ENCODE data around the gene TRAPPC2B.
"Not testable (repeated sequence)": the region's sequence is repeated elsewhere in the genome, so short reads cannot be mapped to it uniquely, and the experiment has no call there.

The TRAPPC2B gene

GRCh38 chr19:57362997-57363687 is at the start of gene TRAPPC2B, which contains the start of gene ZNF547:
Gene TRAPPC2B, plus strand, starts transcription at chr19:57363551. Its CDS starts 1,283 bp downstream, at chr19:57364834.
Gene ZNF547, plus strand, starts transcription at chr19:57363551. Its CDS starts 5,005 bp downstream, at chr19:57368556.
- DNase-seq = peak; percentile 100

DNA sequence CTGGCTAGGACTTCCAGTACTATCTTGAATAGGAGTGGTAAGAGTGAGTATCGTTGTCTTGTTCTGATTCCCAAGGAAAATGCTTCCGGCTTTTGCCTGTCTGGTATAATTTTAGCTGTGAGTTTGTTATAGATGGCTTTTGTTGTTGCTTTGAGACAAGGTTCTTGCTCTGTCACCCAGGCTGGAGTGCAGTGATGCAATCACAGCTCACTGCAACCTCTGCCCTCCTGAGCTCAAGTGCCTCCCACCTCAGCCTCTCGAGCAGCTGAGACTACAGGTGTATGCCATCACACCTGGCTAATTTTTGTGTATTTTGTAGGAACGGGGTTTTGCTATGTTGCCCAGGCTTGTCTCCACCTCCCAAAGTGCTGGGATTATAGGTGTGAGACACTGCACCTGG is 49.2 kb upstream of the TRAPPC2B start:
- DNase-seq = no peak

GRCh38 chr19:57317503-57317902 is 45.8 kb upstream of the TRAPPC2B start:
- no peak for DNase-seq

DNA sequence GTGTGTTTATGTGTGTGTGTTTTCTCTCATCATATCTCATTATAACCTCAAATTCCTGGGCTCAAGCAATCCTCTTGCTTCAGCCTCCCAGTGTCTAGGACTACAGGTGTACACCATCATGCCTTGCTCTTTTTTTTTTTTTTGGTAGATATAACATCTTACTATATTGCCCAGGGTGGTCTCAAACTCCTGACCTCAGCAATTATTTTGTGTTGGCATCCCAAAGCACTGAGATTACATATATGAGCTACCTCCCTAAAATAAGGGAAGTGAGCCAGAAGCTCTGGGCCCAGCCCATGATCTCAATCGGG is 43.5 kb upstream of the TRAPPC2B start:
- DNase-seq = no peak

DNA sequence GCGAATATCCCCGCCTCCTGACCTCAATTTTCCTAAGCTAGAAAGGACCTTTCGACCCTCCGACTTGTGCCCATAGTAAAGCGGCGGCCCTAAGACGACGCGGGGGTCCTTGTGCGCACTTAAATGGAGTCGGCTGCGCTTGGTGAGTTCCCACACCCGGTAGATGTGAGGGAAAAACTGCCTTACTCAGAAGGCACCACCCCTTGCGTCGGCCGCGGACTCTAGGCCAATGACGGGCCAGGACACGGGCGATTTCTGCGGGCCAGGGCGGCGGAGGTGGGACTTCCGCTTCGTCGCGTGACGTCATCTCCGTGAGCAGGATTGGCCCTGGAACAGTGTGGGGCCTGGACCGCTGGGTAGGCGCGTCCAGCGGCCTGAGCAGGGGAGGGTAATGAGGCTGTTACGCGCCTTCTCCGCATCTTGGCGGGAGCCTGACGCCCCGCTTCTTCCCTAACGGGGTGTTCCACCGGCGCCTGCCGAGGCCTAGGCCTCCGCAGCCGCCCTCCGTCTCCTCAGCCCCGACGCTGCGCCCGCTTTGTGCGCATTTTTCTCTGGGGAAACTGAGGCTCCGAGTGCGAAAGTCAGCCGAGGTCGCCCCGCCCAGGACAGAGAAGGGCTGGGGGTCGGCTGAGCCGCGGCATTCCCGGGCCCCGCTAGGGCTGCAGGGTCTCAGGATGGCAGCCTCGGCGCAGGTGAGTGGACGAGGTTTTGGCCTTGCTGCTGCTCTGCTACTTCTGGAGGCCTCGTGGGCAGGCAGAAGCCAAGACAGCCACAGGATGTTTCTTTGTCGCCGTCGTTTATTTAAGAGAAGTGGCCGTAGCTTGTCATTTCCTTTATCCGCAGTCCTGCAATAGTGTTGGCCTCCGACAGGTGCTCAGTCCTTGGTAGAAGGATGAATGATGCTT is 42.9 kb upstream of the TRAPPC2B start, which contains the start of gene ZNF543:
TSS of gene ZNF543 (plus strand) at position 293 of the 905 bp plus-strand sequence. CDS start at position 675, 382 bp downstream.
- DNase-seq = peak; percentile 97

DNA sequence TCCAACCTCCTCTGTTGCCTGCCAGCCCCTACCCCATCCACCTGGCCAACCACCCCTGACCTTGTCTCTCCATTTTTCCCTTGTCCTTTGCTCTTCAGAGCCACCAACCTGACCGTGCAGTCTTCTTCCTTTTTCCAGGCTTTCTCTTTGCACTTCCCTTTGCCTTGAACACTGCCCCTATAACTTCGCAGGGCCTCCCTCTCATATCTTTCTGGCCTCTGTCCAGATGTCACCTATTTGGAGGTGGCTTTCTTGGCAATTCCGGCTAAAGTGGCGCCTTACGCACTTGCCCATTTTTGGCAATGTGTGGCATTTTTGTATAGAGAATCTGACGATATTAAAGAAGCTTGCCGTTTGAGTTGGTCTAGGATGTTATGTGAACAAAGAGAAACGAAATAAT is 42.2 kb upstream of the TRAPPC2B start:
- no peak for DNase-seq

DNA sequence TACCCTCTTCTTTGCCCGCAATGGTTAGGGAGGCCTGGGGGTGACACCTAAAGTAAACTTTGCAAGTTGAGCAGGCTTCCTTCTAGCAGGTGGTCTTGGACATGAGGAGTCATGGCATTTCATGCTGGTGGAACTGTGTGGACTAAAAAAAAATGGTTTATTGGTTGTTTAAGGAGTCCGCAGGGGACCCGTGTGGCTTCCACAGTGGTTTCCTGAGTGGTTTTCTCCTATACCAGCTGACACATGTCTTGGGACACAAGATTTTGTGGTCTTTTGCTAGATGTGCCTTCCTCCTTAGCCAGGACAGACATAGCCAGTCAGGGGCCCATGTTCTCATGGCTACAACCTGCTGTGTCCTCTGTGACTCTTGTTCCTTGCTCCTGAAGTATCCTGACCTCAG is 41.6 kb upstream of the TRAPPC2B start:
- no peak for DNase-seq

GRCh38 chr19:57324992-57325391 is 38.4 kb upstream of the TRAPPC2B start:
- DNase-seq = no peak

GRCh38 chr19:57327993-57328392 is 35.4 kb upstream of the TRAPPC2B start:
- no peak for DNase-seq

- DNase-seq = no peak
These were observed 29.2 kb upstream of the TRAPPC2B start for GRCh38 chr19:57334191-57334590.

DNA sequence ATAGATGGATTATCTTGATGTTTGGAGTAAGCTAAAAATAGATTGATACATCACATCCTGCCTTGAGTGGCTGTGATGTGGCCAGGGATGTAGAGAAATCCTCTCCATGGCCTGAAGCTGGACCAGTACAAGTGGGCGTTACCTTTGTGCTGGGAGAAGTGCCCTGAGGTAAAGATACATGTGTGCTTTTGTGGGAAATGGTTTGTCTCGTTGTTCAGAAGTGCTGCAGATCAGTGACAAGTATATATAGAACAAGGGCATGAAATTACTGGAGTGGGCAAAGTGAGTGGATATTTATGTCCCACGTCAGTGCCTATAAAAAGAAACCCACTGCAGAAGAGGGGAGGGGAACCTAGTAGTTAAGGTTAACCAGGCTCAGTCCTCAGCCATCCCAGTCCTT is 24.5 kb upstream of the TRAPPC2B start:
- no peak for DNase-seq

GRCh38 chr19:57342582-57342981 is 20.8 kb upstream of the TRAPPC2B start:
- DNase-seq = no peak

DNA sequence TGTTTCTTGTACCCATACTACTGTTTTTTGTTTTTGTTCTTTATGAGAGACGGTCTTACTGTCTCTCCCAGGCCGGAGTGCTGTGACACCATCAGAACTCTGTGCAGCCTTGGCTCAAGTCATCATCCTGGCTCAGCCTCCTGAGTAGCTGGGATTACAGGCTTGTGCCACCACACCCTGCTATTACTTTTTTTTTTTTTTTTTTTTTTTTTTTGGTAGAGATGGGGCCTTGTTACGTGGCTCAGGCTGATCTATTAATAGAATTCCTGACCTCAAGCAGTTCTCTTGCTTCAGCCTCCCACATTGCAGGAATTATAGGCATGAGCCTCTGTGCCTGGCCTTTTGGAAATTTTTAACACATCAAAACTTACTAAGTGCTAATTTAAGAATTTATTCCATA is 15.2 kb upstream of the TRAPPC2B start:
- no peak for DNase-seq

DNA sequence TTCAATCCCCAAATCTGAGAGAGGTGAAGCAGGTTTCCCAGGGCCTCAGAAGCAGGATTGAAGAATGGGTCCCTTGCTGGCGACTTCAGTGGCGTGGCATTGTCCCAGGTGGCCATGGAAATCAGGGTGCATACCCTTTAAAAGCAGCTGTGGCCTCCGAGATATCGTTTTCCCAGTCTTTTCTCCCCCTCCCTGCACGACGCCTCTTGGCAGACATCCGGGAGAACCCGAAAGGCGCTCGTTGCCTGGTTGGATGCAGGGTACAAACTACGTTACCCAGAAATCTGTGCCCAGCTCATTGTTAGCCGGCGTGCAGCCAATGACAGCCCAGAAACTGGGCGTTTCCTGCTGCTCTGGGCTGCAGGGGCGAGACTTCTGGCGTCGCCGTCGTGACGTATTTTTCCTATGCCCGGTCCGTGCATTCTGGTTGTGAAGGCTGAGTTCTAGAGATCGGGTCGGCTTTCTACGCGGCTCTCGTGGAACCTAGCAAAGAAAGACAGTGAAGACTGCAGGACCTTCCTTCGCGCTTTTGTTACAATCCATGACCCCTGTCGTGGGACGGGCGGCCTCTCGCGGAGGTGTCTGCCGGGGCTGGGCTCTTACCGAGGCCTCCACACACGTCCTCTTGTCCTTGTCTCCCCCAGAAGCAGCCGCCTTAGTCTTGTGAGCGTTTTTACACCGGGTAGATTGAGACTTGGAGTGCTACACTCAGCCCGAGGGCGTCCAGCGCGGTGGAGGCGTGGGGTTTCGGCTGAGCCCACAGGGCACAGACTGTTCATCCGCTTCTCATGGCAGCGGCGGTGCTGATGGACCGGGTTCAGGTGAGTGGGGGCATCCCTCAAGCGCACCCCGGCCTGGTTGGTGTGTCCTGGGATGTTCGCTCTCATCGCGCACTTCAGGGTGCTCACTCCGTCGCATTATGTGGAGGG is 12.2 kb upstream of the TRAPPC2B start, which contains the start of gene ZNF304:
TSS of gene ZNF304 (plus strand) at position 395 of the 929 bp plus-strand sequence. CDS start at position 789, 394 bp downstream.
- DNase-seq = peak; percentile 97

- DNase-seq = peak; percentile 10
These were observed 11.5 kb upstream of the TRAPPC2B start for GRCh38 chr19:57351867-57352266.

DNA sequence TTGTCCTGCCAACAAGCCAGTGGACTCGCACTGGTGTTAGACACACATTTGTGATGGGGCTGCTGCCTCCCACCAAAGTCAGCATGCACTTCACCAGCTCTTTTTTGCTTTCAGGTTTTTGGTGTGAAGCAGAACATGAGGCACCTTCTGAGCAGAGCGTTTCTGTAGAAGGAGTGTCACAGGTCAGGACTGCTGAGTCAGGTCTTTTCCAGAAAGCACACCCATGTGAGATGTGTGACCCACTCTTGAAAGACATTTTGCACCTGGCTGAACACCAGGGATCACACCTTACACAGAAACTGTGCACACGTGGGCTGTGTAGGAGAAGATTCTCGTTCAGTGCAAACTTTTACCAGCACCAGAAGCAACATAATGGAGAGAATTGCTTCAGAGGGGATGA is 7.4 kb upstream of the TRAPPC2B start:
- no peak for DNase-seq

GRCh38 chr19:57357406-57357805 is 5.9 kb upstream of the TRAPPC2B start:
- DNase-seq = no peak

GRCh38 chr19:57359300-57359699 is 4.1 kb upstream of the TRAPPC2B start:
- no peak for DNase-seq

DNA sequence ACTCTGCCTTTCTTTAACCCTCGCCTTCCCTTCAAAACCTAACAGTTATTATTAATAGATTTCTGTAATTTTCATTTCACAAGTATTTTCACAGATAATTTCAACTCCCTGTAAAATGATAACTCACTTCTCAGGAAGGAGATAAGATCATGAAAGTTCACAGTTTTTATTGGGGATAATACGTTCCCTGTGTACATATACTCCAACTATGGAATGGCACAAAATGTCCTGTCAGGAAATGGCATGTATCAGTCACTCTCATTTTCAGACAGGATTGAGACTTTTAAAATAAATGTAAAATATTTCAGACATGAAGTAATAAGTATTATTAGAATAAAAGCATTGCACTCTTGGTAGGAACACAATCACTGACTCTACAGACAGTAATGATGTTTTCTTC is 932 bp upstream of the TRAPPC2B start:
- no peak for DNase-seq

- peak; percentile 18 for DNase-seq
These were observed 384 bp downstream of the TRAPPC2B start for GRCh38 chr19:57363688-57364181.

DNA sequence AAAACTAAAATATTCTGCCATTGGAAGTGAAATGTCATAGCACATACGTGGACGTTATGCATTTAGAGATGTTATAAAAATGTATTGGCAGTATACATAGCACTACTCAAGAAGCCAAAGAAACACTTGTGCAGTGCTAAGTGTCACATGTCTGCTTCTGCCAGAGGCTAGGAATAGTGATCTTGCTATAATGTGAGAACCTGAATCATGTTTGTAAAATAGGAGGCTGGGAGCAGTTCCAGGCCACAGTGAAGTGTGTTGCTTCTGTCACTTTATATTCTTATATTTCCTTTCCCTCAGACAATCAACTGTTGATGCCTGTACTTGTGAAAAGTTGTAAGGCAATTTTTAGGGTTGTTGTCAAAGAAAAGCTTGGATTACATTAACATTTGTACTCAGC is 3.4 kb downstream of the TRAPPC2B start:
- no peak for DNase-seq

DNA sequence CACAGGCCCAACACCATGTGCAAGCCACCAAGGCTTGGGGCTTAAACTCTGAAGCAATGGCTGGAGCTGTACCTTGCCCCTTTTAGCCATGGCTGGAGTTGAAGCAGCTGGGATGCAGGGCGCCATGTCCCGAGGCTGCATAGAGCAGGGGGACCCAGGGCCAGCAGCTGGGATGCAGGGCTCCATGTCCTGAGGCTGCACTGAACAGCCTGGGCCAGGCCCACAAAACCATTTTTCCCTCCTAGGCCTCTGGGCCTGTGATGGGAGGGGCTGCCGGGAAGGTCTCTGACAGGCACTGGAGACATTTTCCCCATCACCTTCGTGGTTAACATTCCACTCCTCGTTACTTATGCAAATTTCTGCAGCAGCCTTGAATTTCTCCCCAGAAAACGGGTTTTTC is 10.8 kb downstream of the TRAPPC2B start:
- DNase-seq = no peak

DNA sequence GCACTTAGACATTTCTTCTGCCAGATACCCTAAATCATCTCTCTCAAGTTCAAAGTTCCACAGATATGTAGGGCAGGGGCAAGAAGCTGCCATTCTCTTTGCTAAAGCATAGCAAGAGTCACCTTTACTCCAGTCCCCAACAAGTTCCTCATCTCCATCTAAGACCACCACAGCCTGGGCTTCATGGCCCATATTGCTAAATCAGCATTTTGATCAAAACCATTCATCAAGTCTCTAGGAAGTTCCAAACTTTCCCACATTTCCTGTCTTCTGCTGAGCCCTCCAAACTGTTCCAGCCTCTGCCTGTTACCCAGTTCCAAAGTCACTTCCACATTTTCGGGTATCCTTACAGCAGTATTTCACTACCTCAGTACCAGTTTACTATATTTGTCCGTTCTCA is 11.3 kb downstream of the TRAPPC2B start:
- not testable (repeated sequence) for DNase-seq
